OCI-LY1 (cell line): ENCODE data around the gene KCP.

Experiments used
- CTCF ChIP-seq: fragments of 200-600 bp; sonication (generic), shearing (Covaris generic); IDR thresholded peaks from 2 replicates; pipeline ENCODE4 v1.5.1; 2017; ENCODE audit warnings: mild to moderate bottlenecking, antibody characterized with exemption, low read length, moderate library complexity, mixed read lengths
- EZH2 ChIP-seq: fragments of 200-600 bp; sonication (generic), shearing (Covaris generic); IDR thresholded peaks from 2 replicates; pipeline ENCODE4 v1.8.0; 2017; ENCODE audit warnings: borderline replicate concordance, mixed run types, mild to moderate bottlenecking, antibody characterized with exemption, low read length, moderate library complexity, mixed read lengths

- TF ChIP-seq CTCF (no peak), EZH2 (no peak)
Measured at GRCh38 chr7:128917122-128917521, 6.6 kb upstream of the KCP start.
